Psoas muscle (tissue), 8 donors: ENCODE measurements around the gene COL5A1. TPM values are rescaled to one million over a fixed set of nuclear protein-coding genes. Genes with fewer than 3 reads are reported as not detected.

Experiments
- ATAC-seq, 4 donors: fragments of 200-7000 bp; cut with Tn5 transposase; one replicate each; pipeline ENCODE4 v1.9.1; 2020; ENCODE audit warnings: moderate library complexity in 3 of 4, mild to moderate bottlenecking in 2 of 4
- DNase-seq, 2 donors: peaks; one replicate each; pipeline ENCODE4 v3.0.0-alpha.2; 2020
- H3K27ac ChIP-seq: fragments of 200-600 bp; one replicate; pipeline ENCODE4 v1.8.0; 2022
- H3K27me3 ChIP-seq, 3 donors: fragments of 200-600 bp in 1 of 3; one replicate each; pipeline versions ENCODE4 v1.6.1 to v1.8.0; 2013 to 2022; ENCODE audit warnings: low read length in 2 of 3, mild to moderate bottlenecking in 2 of 3, moderate library complexity in 1 of 3; ENCODE audit not compliant: insufficient read depth in 3 of 3
- H3K36me3 ChIP-seq, 2 donors: fragments of 200-600 bp in 1 of 2; one replicate each; pipeline versions ENCODE4 v1.6.1 to v1.8.0; 2013 to 2022; ENCODE audit warnings: low read depth in 1 of 2, mild to moderate bottlenecking in 1 of 2, moderate library complexity in 1 of 2; ENCODE audit not compliant: insufficient read depth in 1 of 2
- H3K4me1 ChIP-seq: fragments of 200-600 bp; one replicate; pipeline ENCODE4 v1.8.0; 2022
- H3K4me3 ChIP-seq: fragments of 200-600 bp; one replicate; pipeline ENCODE4 v1.8.0; 2022; ENCODE audit warnings: mild to moderate bottlenecking
- H3K9me3 ChIP-seq: fragments of 200-600 bp; one replicate; pipeline ENCODE4 v1.8.0; 2022
- CTCF ChIP-seq: fragments of 200-600 bp; IDR thresholded peaks from one replicate; pipeline ENCODE4 v1.8.0; 2022; ENCODE audit warnings: antibody characterized with exemption
- WGBS, 3 donors: extraction: QIAGEN DNeasy Blood & Tissue Kit; methylation state at CpG; one replicate each; pipeline versions ENCODE4 v1.1.6 to v1.1.7; 2013; 5-methylcytosine and 5-hydroxymethylcytosine counted together
- intact Hi-C, 2 donors: fragments of 100-400 bp; cut with DNase I; formaldehyde crosslinking; loops; one replicate each; pipeline versions ENCODE4 v1.11.0 to v1.14.2; 2022
- polyA plus RNA-seq, 3 donors: library from polyadenylated mRNA; stranded (reverse); fragments of 200-250 nt; gene quantifications; one replicate each; pipeline ENCODE4 v1.2.3, GENCODE V29; 2013
- total RNA-seq, 4 donors: library from RNA; stranded (reverse); fragmentation: NEBNext Ultra II Directional in 2 of 4; extraction: Animal tissue kit (Norgen Biotek cat#: 25700) in 2 of 4; gene quantifications; one replicate each; pipeline versions ENCODE4 v1.2.1 to v1.2.4, GENCODE V29; 2021 to 2023
- donor health status: healthy with polysubstance abuse.
- donor health status: DM: no; HTN: no; CAD: no; lungs with moderate emphysema.
- donor health status: Bipolar disorder and iron deficiency.
- donor health status: healthy.
- donor health status: DM: yes; HTN: yes; CAD: no.
- donor health status: DM: no; HTN: no; CAD: no.
- donor health status: DM: no; HTN: no; CAD: no.
- donor health status: DM: yes; HTN: yes; CAD: no.

Gene COL5A1
- total and polyA plus RNA-seq, 7 donors = 1.7 to 11.3 (median 3.4) TPM

- peaks cover 0 to 10% (median 3%) of the 10 kb centered on the region in 3 donors for H3K27me3 ChIP-seq
- peak in 1 of 2 donors; percentile 7 for DNase-seq
- H3K27ac ChIP-seq = no peak overlapping the region
- H3K4me3 ChIP-seq = no peak overlapping the region
- 67 to 75% (median 69%) methylated on average over 11 of the region's 11 CpGs for WGBS, 3 donors
- no peaks in the 10 kb centered on the region for H3K4me1 ChIP-seq
- peaks cover 4% of the 10 kb centered on the region for H3K9me3 ChIP-seq
- no peak for TF ChIP-seq CTCF
- no peaks in the 10 kb centered on the region for H3K36me3 ChIP-seq
- no peak for ATAC-seq
- intact Hi-C loops = no loop called here
Measured at GRCh38 chr9:134670851-134671281, 29.3 kb downstream of the COL5A1 start.

GRCh38 chr9:134671341-134672113, 29.9 kb downstream of the COL5A1 start:
- no peak for ATAC-seq
- Histone ChIP-seq H3K9me3 (peaks cover 4% of the 10 kb centered on the region), H3K27me3 (peaks cover 0 to 10% (median 5%) of the 10 kb centered on the region in 3 donors), H3K27ac (no peak overlapping the region), H3K36me3 (no peaks in the 10 kb centered on the region), H3K4me1 (no peaks in the 10 kb centered on the region), H3K4me3 (no peak overlapping the region)
- WGBS, 3 donors = 39 to 59% (median 41%) methylated on average over 15 of the region's 15 CpGs
- no peak for TF ChIP-seq CTCF
- intact Hi-C loops = no loop called here
- DNase-seq = peak in 1 of 2 donors; percentile 9

- intact Hi-C loops = no loop called here
- H3K4me3 ChIP-seq = no peak overlapping the region
- H3K27me3 ChIP-seq = peaks cover 0 to 22% (median 4%) of the 10 kb centered on the region in 3 donors
- no peaks in the 10 kb centered on the region for H3K4me1 ChIP-seq
- H3K27ac ChIP-seq = no peak overlapping the region
- DNase-seq (peak in 1 of 2 donors; percentile 2), ATAC-seq (no peak)
- WGBS, 3 donors = 55 to 62% (median 61%) methylated on average over 5 of the region's 5 CpGs
- no peaks in the 10 kb centered on the region for H3K36me3 ChIP-seq
- no peak for TF ChIP-seq CTCF
- H3K9me3 ChIP-seq = peaks cover 4% of the 10 kb centered on the region
Measured at GRCh38 chr9:134676361-134676760, 34.8 kb downstream of the COL5A1 start.

- Histone ChIP-seq H3K27me3 (peaks cover 0 to 25% (median 4%) of the 10 kb centered on the region in 3 donors), H3K4me1 (no peaks in the 10 kb centered on the region), H3K27ac (no peak overlapping the region), H3K9me3 (peaks cover 4% of the 10 kb centered on the region), H3K4me3 (no peak overlapping the region), H3K36me3 (no peaks in the 10 kb centered on the region)
- intact Hi-C loops = no loop called here
- TF ChIP-seq CTCF = no peak
- WGBS, 3 donors = 83 to 90% (median 85%) methylated on average over 6 of the region's 6 CpGs
- no peak for ATAC-seq
- DNase-seq = peak in 1 of 2 donors; percentile 1
Measured at GRCh38 chr9:134676886-134677285, 35.3 kb downstream of the COL5A1 start.
